Endothelial cell of umbilical vein (primary cell): ENCODE results near the gene ARID2. TPM values are rescaled to one million over a fixed set of nuclear protein-coding genes. Genes with fewer than 3 reads are reported as not detected.

ENCODE experiments used
- BruUV-seq: library from RNA; stranded (reverse); fragments of 400-500 nt; replicated peaks from 2 replicates; lab custom pipeline; 2021; lab: Mats Ljungman, UMichigan
- CTCF ChIA-PET: fragments of 300-600, 350-600 bp; sonication (Branson Sonifier 250); formaldehyde crosslinking; loops from one replicate; lab custom pipeline; 2021; ENCODE audit warnings: antibody characterized with exemption, inconsistent platforms; lab: Charles Lee
- POLR2A ChIA-PET: fragments of 300-600, 350-600 bp; sonication (Branson Sonifier 250); formaldehyde crosslinking; loops from one replicate; lab custom pipeline; 2021; ENCODE audit warnings: antibody characterized with exemption, inconsistent platforms; lab: Charles Lee
- DNase-seq: peaks from one replicate; pipeline ENCODE4 v3.0.0-alpha.2; 2011; ENCODE audit warnings: low read depth, low spot score
- FAIRE-seq: peaks from 2 replicates; lab custom pipeline; 2011; peaks lifted over from hg19 to GRCh38; lab: Jason Lieb, UNC
- H2AFZ ChIP-seq: 2 replicates; pipeline ENCODE4 v1.6.0; 2012; ENCODE audit warnings: low read depth, low read length, control low read depth, inconsistent platforms
- H3K27ac ChIP-seq: 2 replicates; pipeline ENCODE4 v1.5.1; 2011; ENCODE audit warnings: low read depth, mild to moderate bottlenecking, control low read depth, low read length, moderate library complexity; ENCODE audit not compliant: insufficient read depth
- H3K27me3 ChIP-seq, 2 experiments: 2 replicates each; pipeline versions ENCODE4 v1.6.0 to v1.6.1; 2011; ENCODE audit warnings: low read length in 2 of 2, mixed read lengths in 1 of 2; ENCODE audit not compliant: control insufficient read depth in 2 of 2, insufficient read depth in 2 of 2
- H3K36me3 ChIP-seq, 2 experiments: 2 replicates in 1 of 2; 3 replicates in 1 of 2; pipeline ENCODE4 v1.5.1; 2011; ENCODE audit warnings: low read length in 2 of 2, mild to moderate bottlenecking in 1 of 2, moderate library complexity in 1 of 2; ENCODE audit not compliant: control insufficient read depth in 2 of 2, insufficient read depth in 2 of 2; ENCODE audit errors: extremely low read depth in 1 of 2
- H3K4me1 ChIP-seq: 3 replicates; pipeline ENCODE4 v1.5.1; 2011; ENCODE audit warnings: mild to moderate bottlenecking, low read length; ENCODE audit not compliant: control insufficient read depth, insufficient read depth; ENCODE audit errors: extremely low read depth
- H3K4me2 ChIP-seq: 2 replicates; pipeline ENCODE4 v1.6.1; 2011; ENCODE audit warnings: low read length, control low read depth, mixed read lengths; ENCODE audit not compliant: insufficient read depth
- H3K4me3 ChIP-seq, 3 experiments: fragments of 200-600 bp in 1 of 3; sonication (generic), shearing (Covaris generic) in 1 of 3; replicated peaks in 1 of 3; 2 replicates each; pipeline ENCODE4 v1.5.1; 2011 to 2016; ENCODE audit warnings: control low read depth in 3 of 3, low read length in 3 of 3, mild to moderate bottlenecking in 2 of 3, inconsistent platforms in 1 of 3, low read depth in 1 of 3, moderate library complexity in 1 of 3; ENCODE audit not compliant: insufficient read depth in 1 of 3
- H3K79me2 ChIP-seq: 2 replicates; pipeline ENCODE4 v1.6.0; 2012; ENCODE audit warnings: low read length, inconsistent platforms; ENCODE audit not compliant: control insufficient read depth, insufficient read depth
- H3K9ac ChIP-seq: replicated peaks from 2 replicates; pipeline ENCODE3; 2011; ENCODE audit warnings: low read length, control low read depth; ENCODE audit not compliant: insufficient read depth; ENCODE audit errors: extremely low read depth
- H3K9me1 ChIP-seq: replicated peaks from 3 replicates; pipeline ENCODE4 v1.6.0; 2011; ENCODE audit warnings: mild to moderate bottlenecking, low read length; ENCODE audit not compliant: control insufficient read depth, insufficient read depth; ENCODE audit errors: extremely low read depth
- H3K9me3 ChIP-seq: replicated peaks from 2 replicates; pipeline ENCODE4 v1.5.1; 2012; ENCODE audit warnings: low read length, inconsistent platforms; ENCODE audit not compliant: control insufficient read depth, insufficient read depth
- H4K20me1 ChIP-seq: replicated peaks from 2 replicates; pipeline ENCODE3; 2011; ENCODE audit warnings: mild to moderate bottlenecking, low read length; ENCODE audit not compliant: control insufficient read depth, insufficient read depth; ENCODE audit errors: extremely low read depth
- CTCF ChIP-seq, 2 donors: IDR thresholded peaks; 1 replicate in 1 of 2; 2 replicates in 1 of 2; pipeline ENCODE4 v1.5.1; 2011; ENCODE audit warnings: low read length in 2 of 2, mild to moderate bottlenecking in 2 of 2, moderate library complexity in 2 of 2, control low read depth in 1 of 2, inconsistent platforms in 1 of 2, low read depth in 1 of 2; ENCODE audit not compliant: insufficient read depth in 1 of 2; ENCODE audit errors: extremely low read depth in 1 of 2
- EZH2 ChIP-seq: IDR thresholded peaks from 2 replicates; pipeline ENCODE4 v1.6.1; 2012; ENCODE audit warnings: borderline replicate concordance, low read depth, mild to moderate bottlenecking, moderate library complexity, low read length, inconsistent platforms; ENCODE audit not compliant: severe bottlenecking
- FOS ChIP-seq: IDR thresholded peaks from 2 replicates; pipeline ENCODE4 v1.6.1; 2011; ENCODE audit warnings: mild to moderate bottlenecking, low read length, moderate library complexity, borderline replicate concordance; ENCODE audit not compliant: insufficient read depth
- GATA2 ChIP-seq: IDR thresholded peaks from 2 replicates; pipeline ENCODE4 v1.7.0; 2011; ENCODE audit warnings: low read depth, mild to moderate bottlenecking, moderate library complexity, mixed read lengths, low read length; ENCODE audit not compliant: insufficient read length, insufficient read depth
- JUN ChIP-seq: IDR thresholded peaks from 2 replicates; pipeline ENCODE4 v1.6.1; 2011; ENCODE audit warnings: borderline replicate concordance, low read depth; ENCODE audit not compliant: insufficient read length, insufficient read depth
- MAX ChIP-seq: IDR thresholded peaks from 2 replicates; pipeline ENCODE4 v1.6.1; 2011; ENCODE audit not compliant: insufficient read depth, insufficient read length
- MYC ChIP-seq: IDR thresholded peaks from one replicate; pipeline ENCODE4 v1.6.1; 2011; ENCODE audit warnings: mild to moderate bottlenecking, low read depth, low read length
- POLR2A ChIP-seq: IDR thresholded peaks from 2 replicates; pipeline ENCODE4 v1.6.1; 2012; ENCODE audit warnings: low read depth, mild to moderate bottlenecking, control low read depth, low read length
- POLR2AphosphoS5 ChIP-seq: IDR thresholded peaks from 2 replicates; pipeline ENCODE4 v1.6.1; 2012; ENCODE audit warnings: low read depth, mild to moderate bottlenecking, control low read depth, low read length, moderate library complexity; ENCODE audit not compliant: insufficient read depth
- dilution Hi-C: fragments of 300-500 bp; cut with MboI; formaldehyde crosslinking; loops from one replicate; pipeline ENCODE4 v1.15.0; 2019; ENCODE audit warnings: low sequenced_read_pairs; ENCODE audit not compliant: extremely low pct_ligation_motif_present
- intact Hi-C: fragments of 100-400 bp; cut with micrococcal nuclease; formaldehyde crosslinking; loops from one replicate; pipeline ENCODE4 v1.10.0; 2022
- polyA plus RNA-seq, 4 experiments: library from polyadenylated mRNA; depleted of rRNA in 3 of 4; stranded (reverse) in 3 of 4; unstranded in 1 of 4; fragments of >200 nt; gene quantifications; 2 replicates each; pipeline versions ENCODE4 v1.2.1 to v1.2.3, GENCODE V29; 2011 to 2012; ENCODE audit warnings: missing spikeins in 1 of 4
- total RNA-seq: library from RNA; stranded (reverse); gene quantifications from 2 replicates; pipeline ENCODE4 v1.2.3, GENCODE V29; 2021

Gene ARID2
- total and polyA plus RNA-seq, 2 donors (not counting 3 experiments of a cell fraction or from before 2014, with no cell fraction given): 10.8 to 26.7 TPM

- BruUV-seq: no TSS peak
- no peaks in the 10 kb centered on the region for H3K4me1 ChIP-seq
- no peaks in the 10 kb centered on the region for H3K9me1 ChIP-seq
- no peak overlapping the region for H3K9ac ChIP-seq
- H2AFZ ChIP-seq: no peak overlapping the region
- dilution Hi-C loops: no loop called here
- FAIRE-seq (no peak), DNase-seq (no peak)
- H3K27ac ChIP-seq: no peak overlapping the region
- POLR2A ChIA-PET: no interaction called here
- no peak overlapping the region for H3K4me2 ChIP-seq
- intact Hi-C loops: no loop called here
- H3K9me3 ChIP-seq: no peaks in the 10 kb centered on the region
- TF ChIP-seq CTCF (IDR thresholded peaks at IDR 0.05; ENCODE audit: extremely low read depth in 1 of 2, insufficient read depth in 1 of 2, low read depth in 1 of 2, low read length in 2 of 2) (no peak), POLR2A (no peak), JUN (no peak), EZH2 (no peak), POLR2AphosphoS5 (no peak), MAX (no peak), MYC (no peak), FOS (no peak), GATA2 (no peak)
- H3K36me3 ChIP-seq: no peaks in the 10 kb centered on the region
- no peak overlapping the region for H3K4me3 ChIP-seq
- H3K79me2 ChIP-seq: peaks cover 2% of the 10 kb centered on the region
- no peaks in the 10 kb centered on the region for H3K27me3 ChIP-seq
- CTCF ChIA-PET: interaction anchor here (1.3 kb wide), 1 partner anchor 47 kb away, joined by 3 read pairs; no protein-coding TSS in a partner anchor
- no peaks in the 10 kb centered on the region for H4K20me1 ChIP-seq
Observed at GRCh38 chr12:45831590-45831989, 102.1 kb downstream of the ARID2 start.
